ENCODE results near the gene ANGPTL3.

The ANGPTL3 gene

DNA sequence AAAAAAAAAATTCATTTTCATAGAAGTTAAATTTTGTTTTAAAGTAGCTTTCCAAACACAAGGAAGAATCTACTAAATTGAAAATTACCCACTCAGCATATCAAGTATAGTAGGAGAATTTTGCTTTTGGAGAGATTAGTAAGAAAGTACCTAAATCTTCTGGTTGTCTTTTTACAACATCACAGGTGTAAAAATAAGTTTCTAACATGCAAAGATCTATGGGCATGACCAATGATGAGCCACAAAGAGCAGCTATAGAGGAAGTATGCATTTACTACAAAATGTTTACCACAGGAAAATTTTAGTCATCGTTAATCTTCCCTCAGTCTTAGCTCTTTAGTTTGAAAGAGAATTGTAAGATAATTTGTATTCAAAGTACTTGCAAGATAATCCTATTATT, 28.1 kb downstream of the ANGPTL3 start:
- DNase-seq (ENCODE audit: low read depth) = peak; percentile 24

DNA sequence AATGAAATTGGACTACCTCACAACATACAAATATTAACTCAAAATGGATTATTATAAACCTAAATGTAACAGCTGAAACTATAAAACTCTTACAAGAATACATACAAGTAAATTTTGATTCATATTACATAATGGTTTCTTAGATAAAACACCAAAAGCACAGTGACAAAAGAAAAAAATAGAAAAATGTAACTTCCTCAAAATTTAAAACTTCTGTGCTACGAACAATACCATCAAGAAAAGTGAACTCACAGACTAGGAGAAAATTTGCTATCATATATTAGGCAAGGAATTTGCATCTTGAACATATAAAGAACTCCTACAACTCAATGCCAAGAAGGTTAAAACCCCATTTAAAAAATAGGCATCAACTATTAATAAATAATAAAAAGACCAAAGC, 31.2 kb downstream of the ANGPTL3 start:
- no peak for DNase-seq (ENCODE audit: low read depth)

DNA sequence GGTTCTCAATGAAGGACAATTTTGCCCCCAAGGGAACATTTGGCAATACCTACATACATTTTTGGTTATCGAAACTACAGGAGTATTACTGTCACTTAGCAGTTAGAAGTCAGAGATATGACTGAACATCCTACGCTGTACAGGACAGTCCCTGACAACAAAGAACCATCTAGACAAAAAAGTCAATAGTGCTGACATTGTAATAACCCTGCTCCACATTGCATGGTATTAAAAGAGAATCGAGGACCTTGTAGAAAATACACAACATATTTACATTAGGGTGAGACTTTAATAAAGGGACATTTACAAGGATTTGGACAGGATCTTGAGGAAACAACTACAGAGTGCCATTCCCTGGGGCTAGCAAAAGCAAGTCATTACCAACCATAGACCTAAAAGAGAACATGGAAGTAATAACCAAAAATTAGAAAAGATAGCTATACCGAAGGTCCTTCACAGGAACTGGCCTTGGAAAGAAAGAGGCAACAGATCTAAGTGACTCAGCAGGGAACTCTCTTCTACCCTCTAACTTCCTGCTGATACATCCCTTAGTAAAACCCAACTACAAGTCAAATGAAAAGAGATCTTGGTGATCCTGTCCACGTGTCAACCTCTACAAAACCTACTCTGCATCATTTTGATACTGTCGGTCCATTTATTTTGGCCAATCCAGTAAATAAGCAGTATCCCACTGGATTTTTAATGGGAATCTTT, 40.2 kb downstream of the ANGPTL3 start:
- peak; percentile 22 for DNase-seq (ENCODE audit: low read depth)

DNA sequence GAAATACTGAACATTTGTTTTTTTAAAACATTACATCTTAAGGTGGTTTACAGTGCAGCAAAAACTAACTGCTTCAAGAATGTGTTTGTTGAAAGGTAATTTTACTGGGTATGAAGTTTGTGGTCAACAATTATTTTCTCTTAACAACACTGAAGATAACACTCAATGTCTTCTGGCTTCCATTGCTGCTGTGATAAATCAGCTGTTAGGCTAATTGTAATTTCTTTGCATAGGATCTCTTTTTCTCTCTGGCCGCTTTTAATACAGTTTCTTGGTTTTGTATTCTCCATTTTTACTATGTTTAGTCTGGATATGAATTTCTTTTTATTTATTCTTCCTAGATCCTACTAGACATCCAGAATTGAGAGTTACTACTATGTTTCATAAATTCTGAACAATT, 46.0 kb downstream of the ANGPTL3 start:
- no peak for DNase-seq (ENCODE audit: low read depth)

DNA sequence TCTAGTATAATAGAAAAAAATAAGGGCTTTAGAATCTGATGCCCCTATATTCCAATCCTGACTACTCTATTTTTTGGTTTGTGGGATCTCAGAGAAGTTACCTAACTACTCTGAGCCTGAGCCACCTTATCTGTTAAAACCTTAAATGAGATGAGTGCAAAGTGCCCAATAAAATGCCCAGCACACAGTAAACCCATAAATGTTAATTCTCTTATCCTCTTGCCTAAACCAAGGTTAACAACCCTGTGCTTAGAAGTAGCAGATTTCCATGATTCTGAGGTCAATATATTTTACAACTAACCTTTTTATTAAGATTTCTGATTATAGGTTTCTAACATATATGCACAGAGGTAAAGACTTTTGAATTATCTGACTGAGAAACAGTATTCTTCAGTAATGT, 55.1 kb downstream of the ANGPTL3 start:
- DNase-seq (ENCODE audit: low read depth) = no peak

DNA sequence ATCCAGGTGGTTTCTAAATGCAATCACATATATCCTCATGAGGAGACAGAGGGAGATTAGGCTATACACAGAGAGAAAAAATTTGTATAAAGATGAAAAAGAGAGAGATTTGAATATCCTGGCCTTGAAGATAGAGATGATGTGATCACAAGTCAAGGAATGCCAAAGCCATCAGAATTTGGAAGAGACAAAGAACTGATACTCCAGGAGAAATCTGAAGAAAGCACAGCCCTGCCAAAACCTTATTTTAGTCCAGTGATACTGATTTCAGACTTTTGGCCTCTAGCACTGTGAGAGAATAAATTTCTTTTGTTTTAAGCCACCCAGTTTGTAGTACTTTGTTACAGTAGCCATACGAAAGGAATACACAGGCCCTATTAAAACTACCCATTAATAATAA, 57.4 kb downstream of the ANGPTL3 start:
- DNase-seq (ENCODE audit: low read depth) = no peak

Measured in EH (cell line).